Thoracic aorta (tissue), 2 donors: ENCODE results near the gene TRPV2. TPM values are rescaled to one million over a fixed set of nuclear protein-coding genes. Genes with fewer than 3 reads are reported as not detected.

Experiments
- ATAC-seq: fragments of 150-250 bp; one replicate; pipeline ENCODE4 v1.8.0; 2017; ENCODE audit warnings: low read depth; ENCODE audit not compliant: insufficient number of reproducible peaks, low FRiP score
- DNase-seq: peaks from one replicate; pipeline ENCODE4 v3.0.0-alpha.2; 2020; ENCODE audit warnings: low spot score
- H3K27ac ChIP-seq, 2 donors: fragments of 200-600 bp; sonication (generic); 1 replicate in 1 of 2; 2 replicates in 1 of 2; pipeline ENCODE4 v1.5.1; 2016; ENCODE audit warnings: mild to moderate bottlenecking in 2 of 2, moderate library complexity in 2 of 2
- H3K27me3 ChIP-seq: fragments of 200-600 bp; sonication (generic); replicated peaks from 2 replicates; pipeline ENCODE4 v1.6.0; 2016; ENCODE audit warnings: mild to moderate bottlenecking; ENCODE audit not compliant: insufficient read depth
- H3K36me3 ChIP-seq: fragments of 200-600 bp; sonication (generic); one replicate; pipeline ENCODE4 v1.5.1; 2016
- H3K4me1 ChIP-seq, 2 donors: fragments of 200-600 bp; sonication (generic); 1 replicate in 1 of 2; 2 replicates in 1 of 2; pipeline versions ENCODE4 v1.5.1 to v1.6.0; 2016; ENCODE audit warnings: low read depth in 2 of 2, mild to moderate bottlenecking in 1 of 2; ENCODE audit not compliant: control insufficient read depth in 1 of 2
- H3K4me3 ChIP-seq: fragments of 200-600 bp; sonication (generic); 2 replicates; pipeline ENCODE4 v1.5.1; 2016; ENCODE audit warnings: mild to moderate bottlenecking
- H3K9me3 ChIP-seq: fragments of 200-600 bp; sonication (generic); 2 replicates; pipeline ENCODE4 v1.5.1; 2016
- CTCF ChIP-seq: fragments of 200-600 bp; sonication (generic); IDR thresholded peaks from one replicate; pipeline ENCODE4 v1.5.1; 2019; ENCODE audit warnings: antibody characterized with exemption
- total RNA-seq, 2 donors: library from RNA; depleted of rRNA; stranded (reverse); fragments of >200 nt; gene quantifications; one replicate each; pipeline versions ENCODE4 v1.1.0 to v1.2.3, GENCODE V29; 2016

Gene TRPV2
- total RNA-seq, 2 donors from 2014 or later: 18.5 to 28.6 TPM

GRCh38 chr17:16467886-16468285 is 52.5 kb downstream of the TRPV2 start:
- Histone ChIP-seq H3K27me3 (no peaks in the 10 kb centered on the region), H3K27ac (no peak overlapping the region), H3K4me1 (peaks cover 3 to 11% of the 10 kb centered on the region in 2 donors), H3K36me3 (no peaks in the 10 kb centered on the region), H3K4me3 (no peak overlapping the region), H3K9me3 (no peaks in the 10 kb centered on the region)
- DNase-seq (no peak), ATAC-seq (no peak)
- TF ChIP-seq CTCF: no peak

GRCh38 chr17:16468428-16468992 is 53.1 kb downstream of the TRPV2 start:
- TF ChIP-seq CTCF: no peak
- Histone ChIP-seq H3K27ac (no peak overlapping the region), H3K36me3 (no peaks in the 10 kb centered on the region), H3K27me3 (no peaks in the 10 kb centered on the region), H3K4me1 (peaks cover under 1 to 7% of the 10 kb centered on the region in 2 donors), H3K4me3 (no peak overlapping the region), H3K9me3 (no peaks in the 10 kb centered on the region)
- DNase-seq (no peak), ATAC-seq (no peak)

- Histone ChIP-seq H3K9me3 (no peaks in the 10 kb centered on the region), H3K36me3 (no peaks in the 10 kb centered on the region), H3K27ac (no peak overlapping the region), H3K27me3 (no peaks in the 10 kb centered on the region), H3K4me1 (no peaks in the 10 kb centered on the region), H3K4me3 (no peak overlapping the region)
- ATAC-seq (no peak), DNase-seq (no peak)
- no peak for TF ChIP-seq CTCF
These were observed 54.9 kb downstream of the TRPV2 start for GRCh38 chr17:16470265-16470664.

- ATAC-seq (no peak), DNase-seq (no peak)
- H3K4me1 ChIP-seq: no peaks in the 10 kb centered on the region
These were observed 55.9 kb downstream of the TRPV2 start for GRCh38 chr17:16471295-16471694.

GRCh38 chr17:16472539-16472938 is 57.2 kb downstream of the TRPV2 start:
- no peak for TF ChIP-seq CTCF
- ATAC-seq (no peak), DNase-seq (no peak)
- Histone ChIP-seq H3K4me3 (no peak overlapping the region), H3K27ac (no peak overlapping the region), H3K9me3 (no peaks in the 10 kb centered on the region), H3K36me3 (no peaks in the 10 kb centered on the region), H3K4me1 (peaks cover 0 to 7% of the 10 kb centered on the region in 2 donors), H3K27me3 (no peaks in the 10 kb centered on the region)

More at GRCh38 chr17:16471295-16471694, 55.9 kb downstream of the TRPV2 start:
- Histone ChIP-seq H3K9me3 (no peaks in the 10 kb centered on the region), H3K27me3 (no peaks in the 10 kb centered on the region), H3K4me3 (no peak overlapping the region), H3K36me3 (no peaks in the 10 kb centered on the region), H3K27ac (no peak overlapping the region)
- TF ChIP-seq CTCF: no peak
